ENCODE measurements around the gene NFYA.

NFYA gene

GRCh38 chr6:41047306-41047705, 25.5 kb upstream of the NFYA start:
- DNase-seq = no peak

- no peak for DNase-seq
These were observed 24.7 kb upstream of the NFYA start for GRCh38 chr6:41047745-41048732.

GRCh38 chr6:41049521-41049920, 23.3 kb upstream of the NFYA start:
- DNase-seq = no peak

GRCh38 chr6:41049955-41050354, 22.8 kb upstream of the NFYA start:
- DNase-seq = no peak

- DNase-seq = no peak
These were observed 22.2 kb upstream of the NFYA start for GRCh38 chr6:41050536-41050935.

GRCh38 chr6:41051873-41052272, 20.9 kb upstream of the NFYA start:
- DNase-seq = no peak

GRCh38 chr6:41053041-41053440, 19.7 kb upstream of the NFYA start, which contains the start of gene APOBEC2:
APOBEC2 (plus strand) TSS chr6:41053202; CDS start chr6:41053348, 146 bp downstream.
- DNase-seq = no peak

GRCh38 chr6:41054511-41054910, 18.3 kb upstream of the NFYA start:
- DNase-seq = no peak

GRCh38 chr6:41055149-41055548, 17.6 kb upstream of the NFYA start:
- DNase-seq = no peak

- no peak for DNase-seq
These were observed 15.8 kb upstream of the NFYA start for GRCh38 chr6:41056768-41057490.

GRCh38 chr6:41058783-41059181, 14.0 kb upstream of the NFYA start:
- no peak for DNase-seq

- DNase-seq = no peak
These were observed 13.2 kb upstream of the NFYA start for GRCh38 chr6:41059556-41059955.

- no peak for DNase-seq
These were observed 11.5 kb upstream of the NFYA start for GRCh38 chr6:41061196-41061726.

GRCh38 chr6:41062056-41062455, 10.7 kb upstream of the NFYA start:
- no peak for DNase-seq

- no peak for DNase-seq
These were observed 8.9 kb upstream of the NFYA start for GRCh38 chr6:41063884-41064285.

- no peak for DNase-seq
These were observed 7.9 kb upstream of the NFYA start for GRCh38 chr6:41064841-41065240.

- no peak for DNase-seq
These were observed 7.2 kb upstream of the NFYA start for GRCh38 chr6:41065550-41066026.

GRCh38 chr6:41066867-41067304, 5.9 kb upstream of the NFYA start:
- peak; percentile 62 for DNase-seq

GRCh38 chr6:41071501-41071922, 1.3 kb upstream of the NFYA start:
- DNase-seq = peak; percentile 67

- DNase-seq = peak; percentile 100
These were observed 595 bp upstream of the NFYA start, which contains the start of gene OARD1 for GRCh38 chr6:41071923-41072835. OARD1 (minus strand) TSS chr6:41072356; CDS start chr6:41071634, 722 bp downstream.

- DNase-seq = peak; percentile 77
These were observed 611 bp downstream of the NFYA start for GRCh38 chr6:41073203-41073967.

Data from activated naive CD4-positive, alpha-beta T cell treated with anti-CD3 and anti-CD28 coated beads, Interleukin-2, amount 50 U/mL, for 16 hours (primary cell).